Lung (tissue), 12 donors: Measurements from ENCODE around the gene RASAL2. TPM values are rescaled to one million over a fixed set of nuclear protein-coding genes. Genes with fewer than 3 reads are reported as not detected.
"Not testable (repeated sequence)": the region's sequence is repeated elsewhere in the genome, so short reads cannot be mapped to it uniquely, and the experiment has no call there.

Experiments used
- ATAC-seq: fragments of 200-7000 bp; cut with Tn5 transposase; one replicate; pipeline ENCODE4 v1.9.1; 2020; ENCODE audit warnings: moderate number of reproducible peaks; ENCODE audit not compliant: insufficient read depth, low FRiP score
- DNase-seq, 3 donors: peaks; one replicate each; pipeline ENCODE4 v3.0.0-alpha.2; 2013 to 2017
- H3K27ac ChIP-seq, 2 donors: one replicate each; pipeline ENCODE4 v1.5.1; 2013; ENCODE audit warnings: mild to moderate bottlenecking in 2 of 2, moderate library complexity in 2 of 2, control low read depth in 1 of 2, inconsistent platforms in 1 of 2, low read depth in 1 of 2, low read length in 1 of 2
- H3K27me3 ChIP-seq, 3 donors: one replicate each; pipeline ENCODE4 v1.5.1; 2013; ENCODE audit warnings: low read length in 2 of 3; ENCODE audit not compliant: control insufficient read depth in 3 of 3, insufficient read depth in 3 of 3
- H3K36me3 ChIP-seq, 4 donors: one replicate each; pipeline ENCODE4 v1.5.1; 2013; ENCODE audit warnings: low read length in 4 of 4, mild to moderate bottlenecking in 1 of 4, moderate library complexity in 1 of 4; ENCODE audit not compliant: control insufficient read depth in 4 of 4, insufficient read depth in 4 of 4
- H3K4me1 ChIP-seq, 5 donors: one replicate each; pipeline ENCODE4 v1.5.1; 2013; ENCODE audit warnings: low read length in 5 of 5, mild to moderate bottlenecking in 2 of 5, moderate library complexity in 1 of 5; ENCODE audit not compliant: control insufficient read depth in 5 of 5, insufficient read depth in 5 of 5
- H3K4me3 ChIP-seq: one replicate; pipeline ENCODE4 v1.5.1; 2013; ENCODE audit warnings: mild to moderate bottlenecking, control low read depth, moderate library complexity
- H3K9ac ChIP-seq, 2 donors: one replicate each; pipeline ENCODE4 v1.5.1; 2013; ENCODE audit warnings: low read length in 2 of 2, control low read depth in 1 of 2; ENCODE audit not compliant: insufficient read depth in 1 of 2
- H3K9me3 ChIP-seq, 4 donors: one replicate each; pipeline ENCODE4 v1.5.1; 2013; ENCODE audit warnings: low read length in 3 of 4, mild to moderate bottlenecking in 1 of 4, moderate library complexity in 1 of 4; ENCODE audit not compliant: control insufficient read depth in 4 of 4, insufficient read depth in 3 of 4
- CTCF ChIP-seq: IDR thresholded peaks from 2 replicates; pipeline ENCODE4 v1.5.1; 2012; ENCODE audit warnings: mild to moderate bottlenecking; ENCODE audit errors: control extremely low read depth, extremely low read depth
- WGBS, 2 donors: extraction: QIAGEN DNeasy Blood & Tissue Kit; methylation state at CpG; one replicate each; pipeline ENCODE4 v1.1.7; 2013; 5-methylcytosine and 5-hydroxymethylcytosine counted together
- polyA plus RNA-seq, 2 donors: library from polyadenylated mRNA; stranded (reverse); fragments of 200-250 nt; gene quantifications; one replicate each; pipeline ENCODE4 v1.2.1, GENCODE V29; 2013
- total RNA-seq, 2 donors: library from RNA; depleted of rRNA in 1 of 2; stranded (reverse); fragments of >200 nt in 1 of 2; gene quantifications; one replicate each; pipeline ENCODE4 v1.2.1, GENCODE V29; 2014 to 2021
- donor health status: control.
- donor health status: control.
- donor health status: Bipolar disorder and iron deficiency.
- donor health status: healthy.
- donor health status: DM: yes; HTN: yes; CAD: no.

RASAL2 gene
- total and polyA plus RNA-seq, 4 donors, result 4.9 to 34.8 (median 15.8) TPM

- peak; percentile 88 for ATAC-seq
- Histone ChIP-seq H3K27ac (no peak overlapping the region), H3K4me1 (peaks cover 0 to 9% (median 5%) of the 10 kb centered on the region in 5 donors), H3K36me3 (no peaks in the 10 kb centered on the region), H3K9me3 (no peaks in the 10 kb centered on the region), H3K27me3 (no peaks in the 10 kb centered on the region), H3K4me3 (no peak overlapping the region), H3K9ac (no peak overlapping the region)
- peak; percentile 44 for TF ChIP-seq CTCF
- peak; percentile 46 to 88 (median 85) for DNase-seq
- 0% methylated on average over 1 of the region's 1 CpG for WGBS, 2 donors
These were observed 216.8 kb downstream of the RASAL2 start for GRCh38 chr1:178310685-178311105.

GRCh38 chr1:178311164-178311563, 217.3 kb downstream of the RASAL2 start:
- ATAC-seq, result no peak

GRCh38 chr1:178320280-178320982, 226.5 kb downstream of the RASAL2 start:
- not testable (repeated sequence) for H3K9me3 ChIP-seq, H3K4me1 ChIP-seq, H3K27ac ChIP-seq, ATAC-seq, H3K36me3 ChIP-seq, DNase-seq, H3K9ac ChIP-seq, H3K27me3 ChIP-seq, H3K4me3 ChIP-seq
- 72 to 82% methylated on average over 28 to 29 of the region's 30 CpGs for WGBS, 2 donors

More at GRCh38 chr1:178311164-178311563, 217.3 kb downstream of the RASAL2 start:
- H3K27ac ChIP-seq, result no peak overlapping the region
- no peak overlapping the region for H3K4me3 ChIP-seq
- 56 to 74% methylated on average over 1 of the region's 1 CpG for WGBS, 2 donors
- H3K36me3 ChIP-seq, result no peaks in the 10 kb centered on the region
- no peak overlapping the region for H3K9ac ChIP-seq
- peaks cover 0 to 9% (median 5%) of the 10 kb centered on the region in 5 donors for H3K4me1 ChIP-seq
- peak in 1 of 3 donors; percentile 26 for DNase-seq
- no peaks in the 10 kb centered on the region for H3K27me3 ChIP-seq
- no peaks in the 10 kb centered on the region for H3K9me3 ChIP-seq
- no peak for TF ChIP-seq CTCF

- Histone ChIP-seq H3K9ac (no peak overlapping the region), H3K27ac (no peak overlapping the region), H3K9me3 (no peaks in the 10 kb centered on the region), H3K4me1 (peaks cover 0 to 14% (median 0%) of the 10 kb centered on the region in 5 donors), H3K36me3 (peaks cover 0 to 2% (median 0%) of the 10 kb centered on the region in 4 donors), H3K4me3 (no peak overlapping the region), H3K27me3 (no peaks in the 10 kb centered on the region)
- DNase-seq, result no peak
- 70 to 79% methylated on average over 1 of the region's 1 CpG for WGBS, 2 donors
- no peak for ATAC-seq
- TF ChIP-seq CTCF, result no peak
These were observed 229.2 kb downstream of the RASAL2 start for GRCh38 chr1:178323067-178323466.
